Ascending aorta (tissue), 2 donors: ENCODE data around the gene SGO1. TPM values are rescaled to one million over a fixed set of nuclear protein-coding genes. Genes with fewer than 3 reads are reported as not detected.

Experiments used
- DNase-seq, 2 donors: peaks; one replicate each; pipeline ENCODE4 v3.0.0-alpha.2; 2019; ENCODE audit warnings: low spot score in 2 of 2
- H3K27ac ChIP-seq, 2 donors: fragments of 200-600 bp; sonication (generic); one replicate each; pipeline ENCODE4 v1.5.1; 2016 to 2017; ENCODE audit warnings: mild to moderate bottlenecking in 1 of 2
- H3K27me3 ChIP-seq: fragments of 200-600 bp; sonication (generic); one replicate; pipeline ENCODE4 v1.5.1; 2017
- H3K36me3 ChIP-seq, 2 donors: fragments of 200-600 bp; sonication (generic); one replicate each; pipeline ENCODE4 v1.5.1; 2016
- H3K4me1 ChIP-seq, 2 donors: fragments of 200-600 bp; sonication (generic); one replicate each; pipeline ENCODE4 v1.5.1; 2016 to 2017; ENCODE audit warnings: mild to moderate bottlenecking in 1 of 2
- H3K4me3 ChIP-seq, 2 donors: fragments of 200-600 bp; sonication (generic); one replicate each; pipeline ENCODE4 v1.5.1; 2016 to 2017; ENCODE audit warnings: mild to moderate bottlenecking in 1 of 2
- H3K9me3 ChIP-seq, 2 donors: fragments of 200-600 bp; sonication (generic); one replicate each; pipeline ENCODE4 v1.5.1; 2016
- CTCF ChIP-seq, 3 experiments: fragments of 200-600 bp in 2 of 3; fragments of 450-650 bp in 1 of 3; sonication (generic) in 2 of 3; IDR thresholded peaks; one replicate each; pipeline ENCODE4 v1.5.1; 2016 to 2019; ENCODE audit warnings: antibody characterized with exemption in 3 of 3, mild to moderate bottlenecking in 1 of 3, moderate library complexity in 1 of 3
- intact Hi-C: fragments of 100-400 bp; cut with DNase I; formaldehyde crosslinking; loops from one replicate; pipeline ENCODE4 v1.15.1; 2023
- total RNA-seq: library from RNA; depleted of rRNA; stranded (reverse); fragments of >200 nt; gene quantifications from one replicate; pipeline ENCODE4 v1.1.0, GENCODE V29; 2016

The SGO1 gene
- total RNA-seq, 1 donor from 2014 or later, result not detected

GRCh38 chr3:20142517-20142916, 43.5 kb downstream of the SGO1 start:
- intact Hi-C loops, result no loop called here

GRCh38 chr3:20141851-20142250, 44.2 kb downstream of the SGO1 start:
- TF ChIP-seq CTCF (IDR thresholded peaks at IDR 0.05), result no peak
- Histone ChIP-seq H3K4me1 (no peaks in the 10 kb centered on the region), H3K27ac (no peak overlapping the region), H3K27me3 (no peaks in the 10 kb centered on the region), H3K9me3 (no peaks in the 10 kb centered on the region), H3K36me3 (peaks cover 8 to 13% of the 10 kb centered on the region in 2 donors), H3K4me3 (no peak overlapping the region)
- intact Hi-C loops, result no loop called here
- no peak for DNase-seq

More at GRCh38 chr3:20142517-20142916, 43.5 kb downstream of the SGO1 start:
- Histone ChIP-seq H3K9me3 (no peaks in the 10 kb centered on the region), H3K27ac (no peak overlapping the region), H3K4me1 (no peaks in the 10 kb centered on the region), H3K36me3 (peaks cover 10 to 11% of the 10 kb centered on the region in 2 donors), H3K27me3 (no peaks in the 10 kb centered on the region), H3K4me3 (no peak overlapping the region)
- TF ChIP-seq CTCF (IDR thresholded peaks at IDR 0.05), result no peak
- DNase-seq, result no peak

DNA sequence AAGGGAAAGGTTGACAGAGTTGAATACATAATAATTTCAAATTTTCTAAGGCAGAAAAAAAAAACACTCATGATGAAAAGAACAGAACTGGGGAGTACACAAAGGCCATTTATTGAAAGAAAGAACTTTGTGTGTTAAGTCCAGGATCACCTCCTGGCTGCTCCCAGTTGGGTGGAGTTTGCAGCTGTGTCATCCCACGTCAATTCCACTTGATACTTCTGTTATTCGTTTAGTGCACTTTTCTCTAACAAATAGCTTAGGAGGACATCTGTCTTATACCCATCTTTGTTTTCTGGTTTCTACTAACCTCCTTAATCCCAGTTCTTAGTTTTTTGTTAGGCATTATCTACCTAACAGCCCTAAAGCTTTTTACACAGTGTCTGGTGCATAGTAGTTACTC, 44.7 kb downstream of the SGO1 start:
- DNase-seq, result no peak
- Histone ChIP-seq H3K36me3 (peaks cover 8 to 13% of the 10 kb centered on the region in 2 donors), H3K9me3 (no peaks in the 10 kb centered on the region), H3K27ac (no peak overlapping the region), H3K4me1 (no peaks in the 10 kb centered on the region), H3K27me3 (no peaks in the 10 kb centered on the region), H3K4me3 (no peak overlapping the region)
- no peak for TF ChIP-seq CTCF (IDR thresholded peaks at IDR 0.05)
- intact Hi-C loops, result no loop called here

DNA sequence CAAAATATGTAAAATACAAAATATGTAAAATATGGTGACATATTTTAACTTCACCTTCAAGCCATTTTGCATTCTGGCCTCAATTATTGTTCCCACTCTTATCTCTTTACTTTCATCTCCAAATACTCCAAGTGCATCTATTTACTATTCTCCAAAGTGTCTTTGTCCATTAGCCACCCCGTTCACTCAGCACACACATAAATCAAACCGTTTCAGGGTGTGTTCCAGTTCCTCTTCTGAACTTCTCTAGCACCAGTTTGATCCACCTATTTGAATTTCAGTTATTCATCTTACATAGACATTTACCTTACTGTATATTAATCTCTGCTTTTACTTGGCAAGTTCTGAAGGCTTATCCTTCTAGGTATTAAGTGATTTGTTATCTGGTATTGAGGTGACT, 45.1 kb downstream of the SGO1 start:
- intact Hi-C loops, result no loop called here
- no peaks in the 10 kb centered on the region for H3K4me1 ChIP-seq
- H3K4me3 ChIP-seq, result no peak overlapping the region
- H3K36me3 ChIP-seq, result peaks cover 8 to 13% of the 10 kb centered on the region in 2 donors
- H3K27ac ChIP-seq, result no peak overlapping the region
- DNase-seq, result no peak
- H3K27me3 ChIP-seq, result no peaks in the 10 kb centered on the region
- H3K9me3 ChIP-seq, result no peaks in the 10 kb centered on the region
- no peak for TF ChIP-seq CTCF (IDR thresholded peaks at IDR 0.05)

DNA sequence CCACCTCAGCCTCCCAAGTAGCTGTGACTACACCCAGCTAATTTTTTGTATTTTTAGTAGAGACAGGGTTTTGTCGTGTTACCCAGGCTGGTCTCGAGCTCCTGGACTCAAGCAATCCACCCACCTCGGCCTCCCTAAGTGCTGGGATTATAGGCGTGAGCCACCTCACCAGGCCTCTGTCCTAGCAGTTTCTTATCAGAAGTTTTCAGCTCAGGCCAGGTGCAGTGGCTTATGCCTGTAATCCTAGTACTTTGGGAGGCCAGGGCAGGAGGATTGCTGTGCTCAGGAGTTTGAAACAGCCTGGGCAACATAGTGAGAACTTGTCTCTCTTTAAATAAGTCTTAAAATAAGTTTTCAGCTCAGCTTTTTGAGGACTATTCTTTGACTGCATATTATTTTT, 48.4 kb downstream of the SGO1 start:
- intact Hi-C loops, result no loop called here
- H3K4me3 ChIP-seq, result no peak overlapping the region
- H3K4me1 ChIP-seq, result no peaks in the 10 kb centered on the region
- H3K9me3 ChIP-seq, result no peaks in the 10 kb centered on the region
- H3K36me3 ChIP-seq, result peaks cover 5 to 13% of the 10 kb centered on the region in 2 donors
- no peak for DNase-seq
- H3K27me3 ChIP-seq, result no peaks in the 10 kb centered on the region
- no peak for TF ChIP-seq CTCF (IDR thresholded peaks at IDR 0.05)
- no peak overlapping the region for H3K27ac ChIP-seq

DNA sequence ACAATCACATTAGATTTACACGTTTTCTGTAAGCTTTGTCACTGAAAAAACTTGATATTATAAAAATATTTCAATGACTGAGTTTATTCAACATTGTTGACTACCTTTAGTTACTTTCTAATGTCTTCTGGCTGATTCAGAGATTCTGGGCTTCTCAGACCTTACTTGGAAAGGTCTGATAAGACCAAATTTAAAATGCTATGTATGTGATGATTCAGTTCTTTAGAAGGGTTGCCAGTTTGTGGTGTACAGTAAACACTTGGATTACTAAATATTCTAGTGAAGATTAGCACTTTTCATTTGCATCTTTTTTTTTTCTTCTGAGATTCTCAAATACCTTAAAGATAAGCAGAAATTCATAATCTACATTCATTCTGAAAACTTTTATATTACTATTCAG, 49.8 kb downstream of the SGO1 start:
- H3K4me3 ChIP-seq, result no peak overlapping the region
- H3K36me3 ChIP-seq, result peaks cover 5 to 18% of the 10 kb centered on the region in 2 donors
- intact Hi-C loops, result no loop called here
- no peaks in the 10 kb centered on the region for H3K27me3 ChIP-seq
- no peaks in the 10 kb centered on the region for H3K9me3 ChIP-seq
- no peaks in the 10 kb centered on the region for H3K4me1 ChIP-seq
- no peak for DNase-seq
- TF ChIP-seq CTCF (IDR thresholded peaks at IDR 0.05), result no peak
- no peak overlapping the region for H3K27ac ChIP-seq
